B cell (primary cell): Measurements from ENCODE around the gene RPH3AL. TPM values are rescaled to one million over a fixed set of nuclear protein-coding genes. Genes with fewer than 3 reads are reported as not detected.

ENCODE experiments used
- ATAC-seq: fragments of 200-7000 bp; cut with Tn5 transposase; one replicate; pipeline ENCODE4 v1.10.0; 2021; ENCODE audit warnings: low read depth, mild to moderate bottlenecking, moderate number of reproducible peaks, moderate library complexity
- CTCF ChIA-PET: fragments of 350-600 bp; sonication (Branson Sonifier 250); formaldehyde crosslinking; loops from one replicate; lab custom pipeline; 2021; ENCODE audit warnings: antibody characterized with exemption, inconsistent platforms; lab: Charles Lee
- POLR2A ChIA-PET: fragments of 350-600 bp; sonication (Branson Sonifier 250); formaldehyde crosslinking; loops from one replicate; lab custom pipeline; 2021; ENCODE audit warnings: antibody characterized with exemption; lab: Charles Lee
- DNase-seq: peaks from one replicate; pipeline ENCODE4 v3.0.0; 2013
- H2AFZ ChIP-seq: 2 replicates; pipeline ENCODE4 v1.6.1; 2012; ENCODE audit warnings: mild to moderate bottlenecking, low read depth, low read length; ENCODE audit not compliant: insufficient read depth, poor library complexity, severe bottlenecking
- H3K27ac ChIP-seq, 2 donors: 1 replicate in 1 of 2; 2 replicates in 1 of 2; pipeline ENCODE4 v1.5.1; 2012 to 2013; ENCODE audit warnings: low read length in 2 of 2, mild to moderate bottlenecking in 2 of 2, moderate library complexity in 1 of 2
- H3K27me3 ChIP-seq, 4 experiments: fragments of 200-600 bp in 1 of 4; sonication (generic) in 1 of 4; replicated peaks in 1 of 4; 1 replicate in 2 of 4; 2 replicates in 2 of 4; pipeline versions ENCODE4 v1.6.1 to v1.7.0; 2013 to 2016; ENCODE audit warnings: low read length in 3 of 4, mild to moderate bottlenecking in 2 of 4, mixed read lengths in 1 of 4, moderate library complexity in 1 of 4; ENCODE audit not compliant: insufficient read depth in 4 of 4, control insufficient read depth in 3 of 4; ENCODE audit errors: control extremely low read depth in 1 of 4
- H3K36me3 ChIP-seq, 2 experiments: replicated peaks in 1 of 2; 1 replicate in 1 of 2; 2 replicates in 1 of 2; pipeline versions ENCODE4 v1.6.1 to v1.7.1; 2013; ENCODE audit warnings: low read length in 1 of 2; ENCODE audit not compliant: insufficient read depth in 2 of 2, control insufficient read depth in 1 of 2; ENCODE audit errors: control extremely low read depth in 1 of 2, extremely low read depth in 1 of 2
- H3K4me1 ChIP-seq, 2 donors: fragments of 200-600 bp in 1 of 2; sonication (generic) in 1 of 2; 1 replicate in 1 of 2; 2 replicates in 1 of 2; pipeline versions ENCODE4 v1.5.1 to v1.6.1; 2013 to 2017; ENCODE audit warnings: low read length in 2 of 2; ENCODE audit not compliant: control insufficient read depth in 2 of 2, insufficient read depth in 2 of 2
- H3K4me2 ChIP-seq: replicated peaks from 2 replicates; pipeline ENCODE3; 2012; ENCODE audit warnings: mild to moderate bottlenecking, low read depth, low read length; ENCODE audit not compliant: poor library complexity, severe bottlenecking
- H3K4me3 ChIP-seq, 5 experiments: fragments of 200-600 bp in 1 of 5; sonication (generic) in 1 of 5; 1 replicate in 3 of 5; 2 replicates in 2 of 5; pipeline versions ENCODE4 v1.5.1 to v1.7.0; 2011 to 2016; ENCODE audit warnings: low read length in 4 of 5, mild to moderate bottlenecking in 4 of 5, low read depth in 2 of 5, control low read depth in 1 of 5, moderate library complexity in 1 of 5; ENCODE audit not compliant: insufficient read depth in 1 of 5; ENCODE audit errors: control extremely low read depth in 1 of 5, extremely low read depth in 1 of 5
- H3K79me2 ChIP-seq: fragments of 200-600 bp; sonication (generic); one replicate; pipeline ENCODE4 v1.6.0; 2016; ENCODE audit warnings: low read length; ENCODE audit not compliant: control insufficient read depth, insufficient read depth
- H3K9ac ChIP-seq: fragments of 200-600 bp; sonication (generic); 2 replicates; pipeline ENCODE4 v1.6.1; 2017; ENCODE audit warnings: mild to moderate bottlenecking, low read length, moderate library complexity
- H3K9me3 ChIP-seq, 3 donors: one replicate each; pipeline versions ENCODE4 v1.6.1 to v1.7.1; 2013; ENCODE audit warnings: low read length in 2 of 3; ENCODE audit not compliant: control insufficient read depth in 2 of 3, insufficient read depth in 1 of 3; ENCODE audit errors: control extremely low read depth in 1 of 3
- H4K20me1 ChIP-seq: 2 replicates; pipeline ENCODE4 v1.6.0; 2012; ENCODE audit warnings: mild to moderate bottlenecking, low read length; ENCODE audit not compliant: insufficient read depth, control insufficient read depth, poor library complexity, severe bottlenecking
- H3K27ac Mint-ChIP-seq: one replicate; pipeline ENCODE4 v1.8.0; 2021; ENCODE audit warnings: mixed read lengths
- H3K27me3 Mint-ChIP-seq: one replicate; pipeline ENCODE4 v1.8.0; 2021; ENCODE audit warnings: mixed read lengths
- H3K4me1 Mint-ChIP-seq: one replicate; pipeline ENCODE4 v1.8.0; 2021; ENCODE audit warnings: mixed read lengths
- H3K4me3 Mint-ChIP-seq: one replicate; pipeline ENCODE4 v1.8.0; 2021; ENCODE audit warnings: mixed read lengths
- H3K9me3 Mint-ChIP-seq: one replicate; pipeline ENCODE4 v1.8.0; 2022; ENCODE audit warnings: mixed read lengths; ENCODE audit not compliant: insufficient read depth
- CTCF ChIP-seq: fragments of 200-600 bp; IDR thresholded peaks from one replicate; pipeline ENCODE4 v1.8.0; 2022; ENCODE audit warnings: antibody characterized with exemption, mild to moderate bottlenecking
- EZH2 ChIP-seq: IDR thresholded peaks from 2 replicates; pipeline ENCODE4 v1.6.1; 2012; ENCODE audit warnings: borderline replicate concordance, low read depth, mild to moderate bottlenecking, moderate library complexity, low read length; ENCODE audit not compliant: insufficient read depth, poor library complexity, severe bottlenecking
- WGBS: methylation state at CpG from one replicate; pipeline ENCODE4 v1.1.5; 2013; ENCODE audit warnings: missing lambda C conversion rate; ENCODE audit not compliant: insufficient coverage; 5-methylcytosine and 5-hydroxymethylcytosine counted together
- intact Hi-C: fragments of 100-400 bp; cut with micrococcal nuclease; formaldehyde crosslinking; loops from one replicate; pipeline ENCODE4 v1.10.0; 2022
- polyA plus RNA-seq: library from polyadenylated mRNA; depleted of rRNA; stranded (reverse); fragments of >200 nt; gene quantifications from 2 replicates; pipeline ENCODE4 v1.2.3, GENCODE V29; 2012
- total RNA-seq, 2 donors: library from RNA; stranded (reverse); fragments of 120-200 nt in 1 of 2; gene quantifications; 1 replicate in 1 of 2; 2 replicates in 1 of 2; pipeline versions ENCODE4 v1.2.3 to v1.2.4, GENCODE V29; 2013 to 2022

Gene RPH3AL
- total and polyA plus RNA-seq, 2 donors (not counting 1 experiment from before 2014, with no cell fraction given): 10.8 to 13.3 TPM

- peaks cover 9% of the 10 kb centered on the region for H3K27me3 Mint-ChIP-seq
- CTCF ChIA-PET: no interaction called here
Measured at GRCh38 chr17:193841-194806, 158.5 kb downstream of the RPH3AL start.

More at GRCh38 chr17:193841-194806, 158.5 kb downstream of the RPH3AL start:
- H3K27ac Mint-ChIP-seq: no peak overlapping the region
- POLR2A ChIA-PET: no interaction called here
- DNase-seq (no peak), ATAC-seq (no peak)
- Histone ChIP-seq H3K36me3 (no peaks in the 10 kb centered on the region), H3K4me2 (no peak overlapping the region), H3K27me3 (peaks cover 0 to 19% (median 0%) of the 10 kb centered on the region in 4 experiments), H3K4me3 (no peak overlapping the region), H3K9me3 (peaks cover 0 to 12% (median 0%) of the 10 kb centered on the region in 3 donors), H2AFZ (no peak overlapping the region), H3K27ac (no peak overlapping the region), H4K20me1 (no peaks in the 10 kb centered on the region), H3K4me1 (no peaks in the 10 kb centered on the region), H3K79me2 (no peaks in the 10 kb centered on the region), H3K9ac (no peak overlapping the region)
- H3K9me3 Mint-ChIP-seq: no peaks in the 10 kb centered on the region
- TF ChIP-seq EZH2 (no peak), CTCF (no peak)
- no peak overlapping the region for H3K4me3 Mint-ChIP-seq
- H3K4me1 Mint-ChIP-seq: no peaks in the 10 kb centered on the region
- 78% methylated on average over 27 of the region's 31 CpGs for WGBS
- intact Hi-C loops: no loop called here
